Measurements from ENCODE around the gene KLHL22.

GRCh38 chr22:20456722-20457076 lies 38.9 kb downstream of the KLHL22 start:
- TF ChIP-seq, protein P1, sequence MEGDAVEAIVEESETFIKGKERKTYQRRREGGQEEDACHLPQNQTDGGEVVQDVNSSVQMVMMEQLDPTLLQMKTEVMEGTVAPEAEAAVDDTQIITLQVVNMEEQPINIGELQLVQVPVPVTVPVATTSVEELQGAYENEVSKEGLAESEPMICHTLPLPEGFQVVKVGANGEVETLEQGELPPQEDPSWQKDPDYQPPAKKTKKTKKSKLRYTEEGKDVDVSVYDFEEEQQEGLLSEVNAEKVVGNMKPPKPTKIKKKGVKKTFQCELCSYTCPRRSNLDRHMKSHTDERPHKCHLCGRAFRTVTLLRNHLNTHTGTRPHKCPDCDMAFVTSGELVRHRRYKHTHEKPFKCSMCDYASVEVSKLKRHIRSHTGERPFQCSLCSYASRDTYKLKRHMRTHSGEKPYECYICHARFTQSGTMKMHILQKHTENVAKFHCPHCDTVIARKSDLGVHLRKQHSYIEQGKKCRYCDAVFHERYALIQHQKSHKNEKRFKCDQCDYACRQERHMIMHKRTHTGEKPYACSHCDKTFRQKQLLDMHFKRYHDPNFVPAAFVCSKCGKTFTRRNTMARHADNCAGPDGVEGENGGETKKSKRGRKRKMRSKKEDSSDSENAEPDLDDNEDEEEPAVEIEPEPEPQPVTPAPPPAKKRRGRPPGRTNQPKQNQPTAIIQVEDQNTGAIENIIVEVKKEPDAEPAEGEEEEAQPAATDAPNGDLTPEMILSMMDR (IDR thresholded peaks at IDR 0.05; ENCODE audit: low read depth, low read length, poor library complexity, severe bottlenecking): no peak
- TF ChIP-seq EZH2phosphoT487 (IDR thresholded peaks at IDR 0.05; ENCODE audit: borderline replicate concordance, low read length): no peak

Measured in DOHH2 (cell line).